ENCODE results near the gene SATB2.
A peak's percentile ranks its signal among the peaks of the same experiment; 100 is the strongest.

Gene SATB2

GRCh38 chr2:199388728-199389268 lies 68.9 kb downstream of the SATB2 start:
- DNase-seq, result no peak

GRCh38 chr2:199384043-199384442 lies 73.7 kb downstream of the SATB2 start:
- no peak for DNase-seq

GRCh38 chr2:199383021-199383420 lies 74.7 kb downstream of the SATB2 start:
- DNase-seq, result no peak

GRCh38 chr2:199382091-199382490 lies 75.6 kb downstream of the SATB2 start:
- DNase-seq, result no peak

- no peak for DNase-seq
Measured at GRCh38 chr2:199381531-199381930, 76.2 kb downstream of the SATB2 start.

GRCh38 chr2:199378948-199379650 lies 78.6 kb downstream of the SATB2 start:
- no peak for DNase-seq

- no peak for DNase-seq
Measured at GRCh38 chr2:199370150-199370780, 87.5 kb downstream of the SATB2 start.

- DNase-seq, result no peak
Measured at GRCh38 chr2:199366406-199366805, 91.3 kb downstream of the SATB2 start.

- peak in 1 of 2 experiments; percentile 12 for DNase-seq
Measured at GRCh38 chr2:199364153-199364552, 93.6 kb downstream of the SATB2 start.

- no peak for DNase-seq
Measured at GRCh38 chr2:199356412-199356811, 101.3 kb downstream of the SATB2 start.

GRCh38 chr2:199348871-199349270 lies 108.9 kb downstream of the SATB2 start:
- DNase-seq, result peak in 1 of 2 experiments; percentile 28

- DNase-seq, result no peak
Measured at GRCh38 chr2:199344012-199344411, 113.7 kb downstream of the SATB2 start.

- DNase-seq, result no peak
Measured at GRCh38 chr2:199342334-199342733, 115.4 kb downstream of the SATB2 start.

GRCh38 chr2:199341123-199341522 lies 116.6 kb downstream of the SATB2 start:
- no peak for DNase-seq

- DNase-seq, result no peak
Measured at GRCh38 chr2:199339891-199340605, 117.7 kb downstream of the SATB2 start.

- no peak for DNase-seq
Measured at GRCh38 chr2:199336546-199336945, 121.2 kb downstream of the SATB2 start.

GRCh38 chr2:199335502-199335901 lies 122.2 kb downstream of the SATB2 start:
- DNase-seq, result no peak

GRCh38 chr2:199329466-199329865 lies 128.3 kb downstream of the SATB2 start:
- no peak for DNase-seq

- DNase-seq, result no peak
Measured at GRCh38 chr2:199329031-199329430, 128.7 kb downstream of the SATB2 start.

GRCh38 chr2:199325881-199326280 lies 131.9 kb downstream of the SATB2 start:
- no peak for DNase-seq

- DNase-seq, result peak in 1 of 2 experiments; percentile 21
Measured at GRCh38 chr2:199322151-199322550, 135.6 kb downstream of the SATB2 start.

- DNase-seq, result no peak
Measured at GRCh38 chr2:199317646-199318045, 140.1 kb downstream of the SATB2 start.

GRCh38 chr2:199316851-199317250 lies 140.9 kb downstream of the SATB2 start:
- no peak for DNase-seq

All from NCI-H2081 (cell line).